Mucosa of descending colon (tissue), 3 donors: ENCODE measurements around the gene CHST12. TPM values are rescaled to one million over a fixed set of nuclear protein-coding genes. Genes with fewer than 3 reads are reported as not detected.

Source experiments
- ATAC-seq: fragments of 200-7000 bp; cut with Tn5 transposase; one replicate; pipeline ENCODE4 v1.9.1; 2020; ENCODE audit warnings: mild to moderate bottlenecking, moderate library complexity
- DNase-seq, 3 donors: peaks; one replicate each; pipeline ENCODE4 v3.0.0-alpha.2; 2020
- H3K36me3 ChIP-seq: fragments of 200-600 bp; one replicate; pipeline ENCODE4 v1.8.0; 2021; ENCODE audit warnings: low read depth, mild to moderate bottlenecking
- H3K4me1 ChIP-seq: fragments of 200-600 bp; one replicate; pipeline ENCODE4 v1.8.0; 2021; ENCODE audit warnings: low read depth, mild to moderate bottlenecking
- H3K4me3 ChIP-seq: fragments of 200-600 bp; one replicate; pipeline ENCODE4 v1.8.0; 2021; ENCODE audit warnings: mild to moderate bottlenecking
- H3K9me3 ChIP-seq: fragments of 200-600 bp; one replicate; pipeline ENCODE4 v1.8.0; 2021; ENCODE audit warnings: mild to moderate bottlenecking
- intact Hi-C, 2 donors: fragments of 100-400 bp; cut with DNase I in 1 of 2; cut with micrococcal nuclease in 1 of 2; formaldehyde crosslinking; loops; one replicate each; pipeline versions ENCODE4 v1.11.0 to v1.11.1; 2022; cut with DNase I, micrococcal nuclease
- total RNA-seq, 3 donors: library from RNA; stranded (reverse); fragmentation: NEBNext Ultra II Directional in 2 of 3; extraction: Animal tissue kit (Norgen Biotek cat#: 25700) in 2 of 3; gene quantifications; one replicate each; pipeline versions ENCODE4 v1.2.1 to v1.2.4, GENCODE V29; 2021 to 2023
- TF ChIP-seq, protein P1 (sequence below): fragments of 200-600 bp; IDR thresholded peaks from one replicate; pipeline ENCODE4 v1.8.0; 2022; ENCODE audit warnings: antibody characterized with exemption, mild to moderate bottlenecking
- donor health status: DM: no; HTN: no; CAD: no; lungs with moderate emphysema.
- donor health status: DM: no; HTN: no; CAD: no.
- donor health status: DM: no; HTN: yes; CAD: no.

The CHST12 gene
- total RNA-seq, 3 donors from 2014 or later = 10.7 to 20.9 (median 12.2) TPM

DNA sequence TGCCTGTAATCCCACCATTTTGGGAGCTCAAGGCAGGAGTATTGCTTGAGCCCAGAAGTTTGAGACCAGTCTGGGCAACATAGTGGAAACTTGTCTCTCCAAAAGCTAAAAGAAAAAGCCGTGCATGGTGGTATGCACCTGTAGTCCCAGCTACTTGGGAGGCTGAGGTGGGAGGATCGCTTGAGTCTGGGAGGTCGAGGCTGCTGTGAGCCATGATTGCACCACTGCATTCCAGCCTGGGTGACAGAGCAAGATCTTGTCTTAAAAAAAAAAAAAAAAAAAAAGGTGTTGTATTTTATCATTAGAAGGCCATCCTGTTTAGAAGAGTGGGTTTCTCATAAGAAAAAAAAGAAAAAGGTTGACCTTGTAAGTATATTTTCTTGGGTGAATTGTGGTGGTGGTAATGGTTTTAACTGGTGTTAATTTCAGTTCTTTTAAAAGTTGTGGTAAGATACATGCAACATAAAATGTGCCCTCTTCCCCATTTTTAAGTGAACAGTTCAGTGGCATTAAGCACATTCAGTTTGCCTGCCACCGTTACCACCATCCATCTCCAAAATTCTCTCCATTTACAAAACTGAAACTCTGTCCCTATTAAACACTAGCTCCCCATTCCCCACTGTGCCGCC lies 38.1 kb downstream of the CHST12 start:
- intact Hi-C loops = loop anchor here in 1 of 2 donors (10.0 kb wide), 1 partner anchor 243 kb away; the partner anchor contains the start of gene AMZ1
- ATAC-seq (no peak), DNase-seq (no peak)
- Histone ChIP-seq H3K9me3 (no peaks in the 10 kb centered on the region), H3K36me3 (no peaks in the 10 kb centered on the region), H3K4me1 (peaks cover 8% of the 10 kb centered on the region), H3K4me3 (no peak overlapping the region)
- TF ChIP-seq, protein P1, sequence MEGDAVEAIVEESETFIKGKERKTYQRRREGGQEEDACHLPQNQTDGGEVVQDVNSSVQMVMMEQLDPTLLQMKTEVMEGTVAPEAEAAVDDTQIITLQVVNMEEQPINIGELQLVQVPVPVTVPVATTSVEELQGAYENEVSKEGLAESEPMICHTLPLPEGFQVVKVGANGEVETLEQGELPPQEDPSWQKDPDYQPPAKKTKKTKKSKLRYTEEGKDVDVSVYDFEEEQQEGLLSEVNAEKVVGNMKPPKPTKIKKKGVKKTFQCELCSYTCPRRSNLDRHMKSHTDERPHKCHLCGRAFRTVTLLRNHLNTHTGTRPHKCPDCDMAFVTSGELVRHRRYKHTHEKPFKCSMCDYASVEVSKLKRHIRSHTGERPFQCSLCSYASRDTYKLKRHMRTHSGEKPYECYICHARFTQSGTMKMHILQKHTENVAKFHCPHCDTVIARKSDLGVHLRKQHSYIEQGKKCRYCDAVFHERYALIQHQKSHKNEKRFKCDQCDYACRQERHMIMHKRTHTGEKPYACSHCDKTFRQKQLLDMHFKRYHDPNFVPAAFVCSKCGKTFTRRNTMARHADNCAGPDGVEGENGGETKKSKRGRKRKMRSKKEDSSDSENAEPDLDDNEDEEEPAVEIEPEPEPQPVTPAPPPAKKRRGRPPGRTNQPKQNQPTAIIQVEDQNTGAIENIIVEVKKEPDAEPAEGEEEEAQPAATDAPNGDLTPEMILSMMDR = no peak

DNA sequence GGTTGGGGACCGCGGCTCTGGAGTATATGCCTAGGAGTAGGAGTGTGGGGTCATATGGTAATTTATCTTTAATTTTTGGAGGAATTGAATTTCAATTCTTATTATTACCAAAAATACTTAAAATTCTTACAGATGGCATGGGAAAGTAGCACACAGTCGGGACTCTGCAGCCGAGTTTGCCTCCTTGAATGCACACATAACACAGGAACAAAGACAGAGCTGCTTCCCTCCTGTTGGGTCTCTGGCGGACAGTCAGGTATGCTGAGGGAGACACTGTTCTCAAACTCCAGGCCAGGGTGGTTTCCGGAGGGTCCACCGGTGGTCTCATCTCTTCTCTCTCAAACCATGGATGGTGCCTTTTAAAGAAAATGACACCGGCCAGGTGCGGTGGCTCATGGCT lies 40.1 kb downstream of the CHST12 start:
- intact Hi-C loops = loop anchor here in 1 of 2 donors (10.0 kb wide), 1 partner anchor 241 kb away; the partner anchor contains the start of gene AMZ1
- no peaks in the 10 kb centered on the region for H3K9me3 ChIP-seq
- TF ChIP-seq, protein P1 = no peak
- no peaks in the 10 kb centered on the region for H3K36me3 ChIP-seq
- DNase-seq = no peak
- no peak for ATAC-seq
- no peak overlapping the region for H3K4me3 ChIP-seq
- no peaks in the 10 kb centered on the region for H3K4me1 ChIP-seq

- TF ChIP-seq, protein P1 = no peak
- no peaks in the 10 kb centered on the region for H3K4me1 ChIP-seq
- no peaks in the 10 kb centered on the region for H3K9me3 ChIP-seq
- DNase-seq (no peak), ATAC-seq (peak; percentile 29)
- no peaks in the 10 kb centered on the region for H3K36me3 ChIP-seq
- intact Hi-C loops = loop anchor here in 1 of 2 donors (10.0 kb wide), 1 partner anchor 240 kb away; the partner anchor contains the start of gene AMZ1
- no peak overlapping the region for H3K4me3 ChIP-seq
Measured at GRCh38 chr7:2444476-2444875, 41.1 kb downstream of the CHST12 start.

DNA sequence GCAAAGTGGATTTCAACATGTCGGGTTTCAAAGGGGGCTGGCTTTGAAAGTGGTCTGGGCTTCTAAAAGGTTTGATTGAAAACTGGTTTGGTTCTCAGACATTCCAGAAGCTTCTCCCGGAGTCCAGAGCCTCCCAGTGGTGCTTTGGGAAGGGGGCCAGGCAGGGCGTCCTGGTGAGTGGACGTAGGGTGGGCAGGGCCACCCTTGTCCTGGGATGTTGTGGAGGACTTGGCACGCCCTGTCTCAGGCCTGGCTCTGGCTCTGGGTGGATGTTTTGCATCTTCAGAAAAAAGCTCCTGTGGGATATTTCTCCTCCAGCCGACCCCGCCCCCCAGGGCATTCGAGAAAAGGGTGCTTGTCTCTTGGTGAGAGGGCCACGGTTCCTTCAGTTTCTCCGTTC lies 41.6 kb downstream of the CHST12 start:
- H3K9me3 ChIP-seq = no peaks in the 10 kb centered on the region
- no peaks in the 10 kb centered on the region for H3K4me1 ChIP-seq
- H3K36me3 ChIP-seq = no peaks in the 10 kb centered on the region
- no peak overlapping the region for H3K4me3 ChIP-seq
- TF ChIP-seq, protein P1 = no peak
- ATAC-seq (no peak), DNase-seq (no peak)
- intact Hi-C loops = loop anchor here in 1 of 2 donors (10.0 kb wide), 1 partner anchor 240 kb away; the partner anchor contains the start of gene AMZ1

DNA sequence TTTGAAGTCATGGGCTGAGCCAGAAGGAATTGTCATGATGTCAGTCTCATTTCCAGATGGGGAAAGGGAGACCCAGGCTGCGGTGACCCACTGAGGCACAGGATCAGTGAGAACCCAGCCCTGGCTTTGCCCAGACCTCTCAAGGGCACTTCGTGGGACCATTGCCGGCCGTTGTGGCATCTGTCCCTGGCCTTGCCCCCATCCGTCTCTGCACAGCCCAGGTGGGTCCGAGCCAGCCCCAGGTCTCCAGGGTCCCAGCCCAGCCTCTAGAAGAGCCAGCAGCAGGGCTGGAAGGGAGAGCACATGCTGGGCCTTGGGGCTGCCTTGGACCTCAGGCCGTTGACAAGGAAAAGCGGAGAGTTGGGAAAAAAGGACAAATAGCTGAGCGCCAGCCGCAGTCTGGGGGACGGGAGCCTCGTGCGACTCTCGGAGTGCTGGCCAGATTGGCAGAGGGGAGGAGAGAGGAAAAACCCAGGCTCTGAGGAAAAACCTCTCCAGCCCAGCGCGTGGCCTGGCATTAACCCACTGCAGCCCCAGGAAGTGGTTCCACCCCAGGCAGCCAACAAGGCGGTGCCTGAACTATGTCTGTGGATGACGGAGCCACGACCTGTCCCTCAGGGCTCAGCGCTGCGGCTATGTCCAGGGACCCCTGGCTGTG lies 42.6 kb downstream of the CHST12 start:
- intact Hi-C loops = loop anchor here in 1 of 2 donors (10.0 kb wide), 1 partner anchor 239 kb away; the partner anchor contains the start of gene AMZ1
- TF ChIP-seq, protein P1 = no peak
- Histone ChIP-seq H3K36me3 (no peaks in the 10 kb centered on the region), H3K4me3 (no peak overlapping the region), H3K9me3 (no peaks in the 10 kb centered on the region), H3K4me1 (peaks cover under 1% of the 10 kb centered on the region)
- ATAC-seq (no peak), DNase-seq (no peak)
